Right ventricle myocardium inferior (tissue), 1 donor: ENCODE data around the gene ZC2HC1B. TPM values are rescaled to one million over a fixed set of nuclear protein-coding genes. Genes with fewer than 3 reads are reported as not detected.
A peak's percentile ranks its signal among the peaks of the same experiment; 100 is the strongest.
"Not testable (repeated sequence)": the region's sequence is repeated elsewhere in the genome, so short reads cannot be mapped to it uniquely, and the experiment has no call there.

Experiments used
- ATAC-seq: fragments of 200-7000 bp; cut with Tn5 transposase; one replicate; pipeline ENCODE4 v1.9.1; 2020; ENCODE audit warnings: mild to moderate bottlenecking, moderate library complexity
- DNase-seq: peaks from one replicate; pipeline ENCODE4 v3.0.0; 2021; ENCODE audit errors: missing footprints
- intact Hi-C: fragments of 100-400 bp; cut with DNase I; formaldehyde crosslinking; loops from one replicate; pipeline ENCODE4 v1.11.0; 2022
- total RNA-seq: library from RNA; stranded (reverse); fragmentation: NEBNext Ultra II Directional; extraction: Animal tissue kit (Norgen Biotek cat#: 25700); gene quantifications from one replicate; pipeline ENCODE4 v1.2.1, GENCODE V29; 2021
- donor health status: DM: no; HTN: yes; CAD: no; lungs with severe emphysema.

The ZC2HC1B gene
- total RNA-seq, 1 donor from 2014 or later: not detected

DNA sequence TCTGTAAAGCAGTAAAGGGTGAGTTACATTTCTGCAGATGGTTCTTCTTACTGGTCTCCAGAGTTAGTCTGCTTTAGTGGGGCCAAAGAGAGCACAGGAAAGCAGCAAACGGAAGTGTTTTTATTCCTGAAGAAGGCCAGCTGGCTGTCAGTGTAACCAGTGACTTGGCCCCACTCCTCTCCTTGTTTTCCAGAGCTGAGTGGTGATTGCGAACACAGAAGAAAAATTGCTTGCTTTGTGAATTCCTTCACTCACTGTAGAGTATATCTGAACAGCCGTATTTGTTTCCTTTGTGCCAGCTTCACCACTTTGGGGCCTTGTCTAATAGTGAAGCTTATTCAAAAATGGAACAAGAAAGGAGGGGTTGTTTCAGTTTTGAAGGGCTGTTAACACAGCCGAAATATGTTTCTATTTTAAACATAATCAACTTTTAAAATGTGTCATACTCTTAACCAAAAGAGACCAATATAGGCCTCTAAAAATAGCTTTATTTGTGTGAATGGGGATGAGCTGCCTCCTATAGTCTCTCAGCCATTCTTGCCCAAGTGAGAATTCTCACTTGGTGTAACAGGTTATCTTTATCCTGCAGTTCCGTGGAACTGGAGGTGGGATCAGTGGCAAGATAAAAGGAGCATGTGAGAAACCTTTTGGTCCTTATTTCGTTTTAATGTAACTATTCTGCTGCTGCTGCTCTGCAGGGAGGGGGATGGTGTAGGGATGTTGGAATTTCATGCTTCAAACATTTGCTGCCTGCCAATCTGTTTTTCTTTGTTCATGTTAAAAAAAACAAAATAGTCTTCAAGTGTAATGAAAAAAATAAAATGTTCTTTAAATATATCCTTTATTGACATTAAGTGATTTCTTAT lies 37.8 kb downstream of the ZC2HC1B start:
- ATAC-seq (peak; percentile 94), DNase-seq (no peak)
- intact Hi-C loops: no loop called here

- no peak for DNase-seq
- no peak for ATAC-seq
- intact Hi-C loops: no loop called here
Measured at GRCh38 chr6:143902827-143903226, 38.6 kb downstream of the ZC2HC1B start.

- DNase-seq: no peak
- intact Hi-C loops: no loop called here
Measured at GRCh38 chr6:143911028-143911427, 46.8 kb downstream of the ZC2HC1B start.

GRCh38 chr6:143912671-143913070 lies 48.4 kb downstream of the ZC2HC1B start:
- DNase-seq (no peak), ATAC-seq (no peak)
- intact Hi-C loops: no loop called here

More at GRCh38 chr6:143911028-143911427, 46.8 kb downstream of the ZC2HC1B start:
- no peak for ATAC-seq

GRCh38 chr6:143917026-143917425 lies 52.8 kb downstream of the ZC2HC1B start:
- ATAC-seq, intact Hi-C loops, DNase-seq: not testable (repeated sequence)

- DNase-seq: no peak
- intact Hi-C loops: no loop called here
- ATAC-seq: no peak
Measured at GRCh38 chr6:143928853-143929252, 64.6 kb downstream of the ZC2HC1B start.

GRCh38 chr6:143929975-143930374 lies 65.7 kb downstream of the ZC2HC1B start:
- intact Hi-C loops: no loop called here
- ATAC-seq (no peak), DNase-seq (no peak)

DNA sequence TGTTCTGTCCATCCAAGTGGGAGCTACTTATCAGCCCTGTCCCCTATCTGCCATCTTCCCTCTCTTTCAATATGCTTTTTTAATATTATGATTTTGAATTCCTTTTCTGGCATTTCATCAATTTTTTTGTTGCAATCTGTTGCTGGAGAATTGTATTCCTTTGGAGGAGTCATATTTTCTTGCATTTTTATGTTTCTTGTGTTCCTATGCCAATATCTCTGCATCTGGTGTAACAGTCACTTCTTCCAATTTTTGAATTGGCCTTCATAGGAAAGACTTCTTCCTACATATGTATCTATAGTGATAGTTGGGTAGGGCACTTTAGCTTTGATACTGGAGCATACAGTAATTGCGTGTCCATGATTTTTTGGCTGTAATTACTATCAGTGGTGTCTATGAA lies 70.1 kb downstream of the ZC2HC1B start:
- no peak for DNase-seq
- no peak for ATAC-seq
- intact Hi-C loops: no loop called here

DNA sequence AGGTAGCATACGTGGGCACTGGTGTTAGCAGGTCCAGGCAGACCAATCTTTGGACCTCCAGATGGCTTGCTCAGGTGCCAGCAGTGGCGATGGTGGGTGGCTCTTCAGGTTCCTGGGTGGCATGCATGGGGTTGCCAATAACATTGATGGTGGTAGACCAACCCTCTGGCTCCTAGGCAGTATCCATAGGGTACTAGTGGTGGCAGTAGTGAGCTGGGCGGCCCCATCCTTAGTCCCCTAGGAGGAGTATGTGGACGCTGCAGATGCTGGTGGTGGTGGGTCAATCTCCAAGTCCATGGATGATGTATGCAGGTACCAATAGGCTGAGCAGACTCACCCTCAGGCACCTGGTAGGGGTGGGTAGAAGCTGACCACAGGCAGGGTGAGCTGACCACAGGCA lies 70.6 kb downstream of the ZC2HC1B start:
- no peak for ATAC-seq
- DNase-seq: no peak
- intact Hi-C loops: no loop called here

- DNase-seq: no peak
- no peak for ATAC-seq
- intact Hi-C loops: no loop called here
Measured at GRCh38 chr6:143936347-143936746, 72.1 kb downstream of the ZC2HC1B start.

- intact Hi-C loops: no loop called here
- DNase-seq: no peak
- no peak for ATAC-seq
Measured at GRCh38 chr6:143936778-143937667, 72.7 kb downstream of the ZC2HC1B start.

DNA sequence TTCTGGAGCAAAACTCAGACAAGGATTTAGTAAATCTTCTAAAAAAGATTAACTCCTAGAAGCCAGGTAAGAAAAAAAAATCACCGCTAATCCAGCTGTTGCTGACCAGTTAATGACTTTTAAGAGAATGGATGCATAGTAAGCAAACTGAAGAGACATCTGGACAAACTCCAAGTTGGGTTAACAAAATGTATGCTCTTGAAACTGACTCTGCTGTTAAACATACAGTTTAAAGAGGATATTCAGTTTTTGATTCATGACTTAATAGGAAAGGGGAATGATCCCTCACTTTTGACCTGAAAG lies 73.3 kb downstream of the ZC2HC1B start:
- intact Hi-C loops: no loop called here
- ATAC-seq (no peak), DNase-seq (no peak)

GRCh38 chr6:143939364-143939763 lies 75.1 kb downstream of the ZC2HC1B start:
- no peak for DNase-seq
- intact Hi-C loops: no loop called here

GRCh38 chr6:143940011-143940597 lies 75.8 kb downstream of the ZC2HC1B start:
- intact Hi-C loops: no loop called here
- DNase-seq (no peak), ATAC-seq (no peak)

More at GRCh38 chr6:143939364-143939763, 75.1 kb downstream of the ZC2HC1B start:
- no peak for ATAC-seq

DNA sequence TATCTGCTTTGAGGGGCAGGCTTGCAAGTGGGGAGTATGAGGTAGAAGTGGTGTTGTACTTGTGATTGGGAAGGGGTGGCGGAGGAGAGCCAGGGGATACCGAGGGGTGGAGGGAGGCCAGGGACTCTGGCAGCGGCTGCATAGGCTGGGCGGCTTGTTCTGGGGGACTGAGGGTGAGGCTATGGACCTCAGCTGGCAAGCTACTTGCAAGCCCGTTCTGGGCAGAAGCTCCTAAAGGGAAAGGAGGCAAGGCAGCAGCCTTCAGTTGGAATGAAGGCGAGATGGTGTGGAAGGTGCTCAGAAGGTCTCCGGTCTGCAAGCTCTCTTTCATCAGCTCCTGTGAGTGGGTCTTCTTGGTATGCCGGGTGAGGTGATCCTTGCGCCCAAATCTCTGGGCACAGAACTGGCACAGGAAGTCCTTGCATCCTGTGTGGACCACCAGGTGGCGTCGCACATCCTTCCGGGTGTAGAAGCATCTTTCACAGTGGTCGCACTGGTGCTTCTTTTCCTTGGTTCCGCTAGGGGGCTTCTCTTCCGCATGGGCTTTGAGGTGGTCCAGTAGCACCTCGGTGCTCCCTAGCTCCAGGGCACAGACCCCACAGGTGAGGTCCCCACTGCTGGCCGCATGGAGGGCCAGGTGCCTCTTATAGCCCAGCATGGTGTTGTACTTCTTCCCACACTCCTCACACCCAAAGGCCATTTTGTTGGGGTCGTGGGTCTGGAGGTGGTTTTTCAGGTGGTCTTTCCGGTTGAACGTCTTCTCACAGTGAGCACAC lies 77.8 kb downstream of the ZC2HC1B start:
- intact Hi-C loops: loop anchor here (2.0 kb wide), 1 partner anchor 71 kb away; no protein-coding TSS in a partner anchor
- ATAC-seq: peak; percentile 31

DNA sequence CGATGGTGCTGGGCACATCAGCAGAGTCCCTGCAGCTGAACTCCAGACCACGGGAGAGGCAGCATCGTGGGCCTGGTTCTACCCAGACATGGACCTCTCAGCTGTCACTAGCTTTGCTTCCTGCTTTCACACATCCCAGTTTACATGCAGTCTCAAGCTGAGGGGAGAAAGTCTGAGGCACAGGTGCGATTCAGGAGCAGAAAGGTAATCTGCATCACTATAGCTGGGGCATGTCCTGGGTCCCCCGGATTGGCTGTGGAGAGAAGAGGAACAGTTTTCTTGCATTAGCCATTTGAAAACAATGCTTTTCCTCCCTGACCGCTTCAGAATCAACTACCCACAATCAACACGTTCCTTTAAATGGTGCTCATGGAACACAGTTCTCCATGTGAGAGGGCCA lies 83.9 kb downstream of the ZC2HC1B start:
- no peak for DNase-seq
- intact Hi-C loops: no loop called here
- no peak for ATAC-seq

More for the DNA sequence above, 77.8 kb downstream of the ZC2HC1B start:
- peak; percentile 74 for DNase-seq

- intact Hi-C loops: no loop called here
Measured at GRCh38 chr6:143949535-143949934, 85.3 kb downstream of the ZC2HC1B start.

GRCh38 chr6:143949962-143950361 lies 85.7 kb downstream of the ZC2HC1B start:
- no peak for ATAC-seq
- no peak for DNase-seq
- intact Hi-C loops: no loop called here

More at GRCh38 chr6:143949535-143949934, 85.3 kb downstream of the ZC2HC1B start:
- ATAC-seq (no peak), DNase-seq (no peak)

- DNase-seq (no peak), ATAC-seq (no peak)
- intact Hi-C loops: no loop called here
Measured at GRCh38 chr6:143950875-143951274, 86.6 kb downstream of the ZC2HC1B start.
